Gastrocnemius medialis (tissue), 4 donors: Measurements from ENCODE around the gene TGFBR3L. TPM values are rescaled to one million over a fixed set of nuclear protein-coding genes. Genes with fewer than 3 reads are reported as not detected.

Source experiments
- ATAC-seq, 2 donors: fragments of 150-250 bp; one replicate each; pipeline ENCODE4 v1.9.1; 2016
- DNase-seq, 2 donors: peaks; one replicate each; pipeline ENCODE4 v3.0.0-alpha.2; 2019
- H3K27ac ChIP-seq, 4 donors: fragments of 200-600 bp; sonication (generic); 1 replicate in 1 of 4; 2 replicates in 3 of 4; pipeline ENCODE4 v1.5.1; 2016 to 2018; ENCODE audit warnings: mild to moderate bottlenecking in 2 of 4, moderate library complexity in 1 of 4
- H3K27me3 ChIP-seq, 3 donors: fragments of 200-600 bp; sonication (generic) in 2 of 3; 1 replicate in 1 of 3; 2 replicates in 2 of 3; pipeline versions ENCODE4 v1.5.1 to v1.6.0; 2016 to 2019; ENCODE audit warnings: mild to moderate bottlenecking in 1 of 3, moderate library complexity in 1 of 3
- H3K36me3 ChIP-seq, 2 donors: fragments of 200-600 bp; sonication (generic) in 1 of 2; one replicate each; pipeline ENCODE4 v1.5.1; 2017 to 2018
- H3K4me1 ChIP-seq, 2 donors: fragments of 200-600 bp; sonication (generic) in 1 of 2; one replicate each; pipeline ENCODE4 v1.5.1; 2016 to 2017; ENCODE audit warnings: mild to moderate bottlenecking in 2 of 2
- H3K4me3 ChIP-seq, 4 donors: fragments of 200-600 bp; sonication (generic) in 3 of 4; 1 replicate in 1 of 4; 2 replicates in 3 of 4; pipeline ENCODE4 v1.5.1; 2016 to 2019; ENCODE audit warnings: mild to moderate bottlenecking in 2 of 4
- H3K9me3 ChIP-seq, 3 donors: fragments of 200-600 bp; sonication (generic) in 2 of 3; 1 replicate in 1 of 3; 2 replicates in 2 of 3; pipeline ENCODE4 v1.5.1; 2016 to 2019
- CTCF ChIP-seq, 5 experiments: fragments of 450-650 bp in 3 of 5; fragments of 200-600 bp in 2 of 5; sonication (generic) in 2 of 5; IDR thresholded peaks in 4 of 5; conservative IDR thresholded peaks in 1 of 5; 1 replicate in 4 of 5; 2 replicates in 1 of 5; pipeline ENCODE4 v1.5.1; 2016 to 2019; ENCODE audit warnings: antibody characterized with exemption in 5 of 5, mild to moderate bottlenecking in 3 of 5, moderate library complexity in 3 of 5
- POLR2A ChIP-seq, 2 donors: fragments of 450-650 bp; IDR thresholded peaks; one replicate each; pipeline ENCODE4 v1.6.1; 2017; ENCODE audit warnings: antibody characterized with exemption in 2 of 2, mild to moderate bottlenecking in 2 of 2, moderate library complexity in 2 of 2
- in situ Hi-C, 4 donors: fragments of 200-750 bp; cut with MboI; loops; one replicate each; pipeline versions ENCODE4 v1.15.0 to v1.8.0; 2017; ENCODE audit warnings: low sequenced_read_pairs in 4 of 4
- intact Hi-C: fragments of 100-400 bp; cut with DNase I; formaldehyde crosslinking; loops from one replicate; pipeline ENCODE4 v1.15.1; 2023; ENCODE audit warnings: low total_unique reads
- total RNA-seq, 4 donors: library from RNA; depleted of rRNA; stranded (reverse); fragments of >200 nt; gene quantifications; one replicate each; pipeline versions ENCODE4 v1.1.0 to v1.2.3, GENCODE V29; 2016

The TGFBR3L gene
- total RNA-seq, 4 donors from 2014 or later = 0.62 to 2.6 (median 1.5) TPM; not detected in 1

- in situ Hi-C loops = no loop called here
- Histone ChIP-seq H3K27me3 (peaks cover 40 to 45% (median 43%) of the 10 kb centered on the region in 3 donors), H3K4me1 (peaks cover 7 to 20% of the 10 kb centered on the region in 2 donors), H3K9me3 (no peaks in the 10 kb centered on the region), H3K4me3 (no peak overlapping the region), H3K27ac (no peak overlapping the region), H3K36me3 (peaks cover 0 to 38% of the 10 kb centered on the region in 2 donors)
- TF ChIP-seq CTCF (IDR thresholded peaks at IDR 0.05 in 4 of 5, conservative IDR thresholded peaks at IDR 0.05 in 1 of 5) (no peak), POLR2A (IDR thresholded peaks at IDR 0.05) (no peak)
- ATAC-seq (no peak), DNase-seq (no peak)
- intact Hi-C loops = no loop called here
These were observed 531 bp upstream of the TGFBR3L start for GRCh38 chr19:7914099-7914498.

- ATAC-seq = no peak
- H3K9me3 ChIP-seq = no peaks in the 10 kb centered on the region
- in situ Hi-C loops = no loop called here
- H3K27me3 ChIP-seq = peaks cover 40 to 49% (median 46%) of the 10 kb centered on the region in 3 donors
- H3K4me1 ChIP-seq = peaks cover 12 to 25% of the 10 kb centered on the region in 2 donors
- H3K36me3 ChIP-seq = peaks cover 0 to 29% of the 10 kb centered on the region in 2 donors
- peak overlapping the region in 1 of 4 donors; percentile 42 for H3K4me3 ChIP-seq
- DNase-seq = no peak
- H3K27ac ChIP-seq = no peak overlapping the region
- TF ChIP-seq CTCF (IDR thresholded peaks at IDR 0.05 in 4 of 5, conservative IDR thresholded peaks at IDR 0.05 in 1 of 5) (no peak), POLR2A (IDR thresholded peaks at IDR 0.05) (no peak)
- intact Hi-C loops = no loop called here
These were observed 846 bp downstream of the TGFBR3L start for GRCh38 chr19:7915250-7916102.

GRCh38 chr19:7916103-7916954, 1.7 kb downstream of the TGFBR3L start:
- H3K9me3 ChIP-seq = no peaks in the 10 kb centered on the region
- H3K4me3 ChIP-seq = peak overlapping the region in 3 of 4 donors; percentile 4 to 42 (median 39)
- in situ Hi-C loops = no loop called here
- DNase-seq = no peak
- H3K27ac ChIP-seq = peak overlapping the region in 1 of 4 donors; percentile 92
- H3K4me1 ChIP-seq = peaks cover 16 to 29% of the 10 kb centered on the region in 2 donors
- intact Hi-C loops = no loop called here
- no peak for ATAC-seq
- peaks cover 40 to 49% (median 46%) of the 10 kb centered on the region in 3 donors for H3K27me3 ChIP-seq
- TF ChIP-seq POLR2A (IDR thresholded peaks at IDR 0.05) = no peak
- TF ChIP-seq CTCF (IDR thresholded peaks at IDR 0.05 in 4 of 5, conservative IDR thresholded peaks at IDR 0.05 in 1 of 5) = no peak
- H3K36me3 ChIP-seq = peaks cover 0 to 21% of the 10 kb centered on the region in 2 donors

- DNase-seq (no peak), ATAC-seq (no peak)
- peak overlapping the region in 2 of 4 donors; percentile 39 to 42 for H3K4me3 ChIP-seq
- peak overlapping the region in 2 of 4 donors; percentile 43 to 92 for H3K27ac ChIP-seq
- H3K36me3 ChIP-seq = peaks cover 0 to 15% of the 10 kb centered on the region in 2 donors
- in situ Hi-C loops (no loop called here), intact Hi-C loops (no loop called here)
- no peaks in the 10 kb centered on the region for H3K9me3 ChIP-seq
- TF ChIP-seq CTCF (IDR thresholded peaks at IDR 0.05 in 4 of 5, conservative IDR thresholded peaks at IDR 0.05 in 1 of 5) = no peak
- no peak for TF ChIP-seq POLR2A (IDR thresholded peaks at IDR 0.05)
- H3K27me3 ChIP-seq = peaks cover 40 to 49% (median 46%) of the 10 kb centered on the region in 3 donors
- peaks cover 21 to 35% of the 10 kb centered on the region in 2 donors for H3K4me1 ChIP-seq
These were observed 2.3 kb downstream of the TGFBR3L start for GRCh38 chr19:7916955-7917266.
